ENCODE data around the gene TRAM2.

The TRAM2 gene

GRCh38 chr6:52597738-52598122, 20.9 kb upstream of the TRAM2 start:
- Histone ChIP-seq H3K79me2 (ENCODE audit: insufficient read depth, low read length) (no peaks in the 10 kb centered on the region), H2AFZ (ENCODE audit: low read length) (no peak overlapping the region), H3K27ac (ENCODE audit: low read depth, low read length, poor library complexity, severe bottlenecking) (peak overlapping the region; percentile 97), H3K9ac (ENCODE audit: low read length) (peak overlapping the region; percentile 39; the same call in 1 of the 2 replicates), H3K4me1 (ENCODE audit: insufficient read depth, low read length, severe bottlenecking) (peaks cover 78% of the 10 kb centered on the region), H3K27me3 (ENCODE audit: insufficient read depth, low read length) (no peaks in the 10 kb centered on the region), H3K36me3 (ENCODE audit: insufficient read depth, low read length) (no peaks in the 10 kb centered on the region), H4K20me1 (ENCODE audit: insufficient read depth, low read length) (no peaks in the 10 kb centered on the region), H3K9me2 (ENCODE audit: low read depth, low read length) (no peaks in the 10 kb centered on the region), H3K4me2 (ENCODE audit: low read length) (peak overlapping the region; percentile 6; the same call in 1 of the 2 replicates), H3F3A (ENCODE audit: insufficient read depth, low read length) (no peaks in the 10 kb centered on the region), H3K9me3 (ENCODE audit: low read length) (no peaks in the 10 kb centered on the region), H3K4me3 (ENCODE audit: low read depth, low read length, poor library complexity, severe bottlenecking) (no peak overlapping the region)
- TF ChIP-seq CTCF (IDR thresholded peaks at IDR 0.05; ENCODE audit: low read length), result no peak
- no peak for TF ChIP-seq EZH2 (IDR thresholded peaks at IDR 0.05; ENCODE audit: borderline replicate concordance, low read length)

- H3K4me2 ChIP-seq (ENCODE audit: low read length), result peak overlapping the region; percentile 56
- TF ChIP-seq EZH2 (IDR thresholded peaks at IDR 0.05; ENCODE audit: borderline replicate concordance, low read length), result no peak
- no peak for TF ChIP-seq CTCF (IDR thresholded peaks at IDR 0.05; ENCODE audit: low read length)
- no peaks in the 10 kb centered on the region for H3K79me2 ChIP-seq (ENCODE audit: insufficient read depth, low read length)
- no peak overlapping the region for H2AFZ ChIP-seq (ENCODE audit: low read length)
- no peaks in the 10 kb centered on the region for H3K27me3 ChIP-seq (ENCODE audit: insufficient read depth, low read length)
- H4K20me1 ChIP-seq (ENCODE audit: insufficient read depth, low read length), result no peaks in the 10 kb centered on the region
- no peaks in the 10 kb centered on the region for H3K9me2 ChIP-seq (ENCODE audit: low read depth, low read length)
- peak overlapping the region; percentile 97 for H3K27ac ChIP-seq (ENCODE audit: low read depth, low read length, poor library complexity, severe bottlenecking)
- no peaks in the 10 kb centered on the region for H3K36me3 ChIP-seq (ENCODE audit: insufficient read depth, low read length)
- peaks cover 86% of the 10 kb centered on the region for H3K4me1 ChIP-seq (ENCODE audit: insufficient read depth, low read length, severe bottlenecking)
- no peaks in the 10 kb centered on the region for H3F3A ChIP-seq (ENCODE audit: insufficient read depth, low read length)
- H3K4me3 ChIP-seq (ENCODE audit: low read depth, low read length, poor library complexity, severe bottlenecking), result no peak overlapping the region
- no peaks in the 10 kb centered on the region for H3K9me3 ChIP-seq (ENCODE audit: low read length)
- peak overlapping the region; percentile 42 for H3K9ac ChIP-seq (ENCODE audit: low read length)
These were observed 19.6 kb upstream of the TRAM2 start for GRCh38 chr6:52596371-52597028.

- H3K36me3 ChIP-seq (ENCODE audit: insufficient read depth, low read length), result no peaks in the 10 kb centered on the region
- H3K4me3 ChIP-seq (ENCODE audit: low read depth, low read length, poor library complexity, severe bottlenecking), result peak overlapping the region; percentile 34
- H3K27me3 ChIP-seq (ENCODE audit: insufficient read depth, low read length), result no peaks in the 10 kb centered on the region
- no peak overlapping the region for H2AFZ ChIP-seq (ENCODE audit: low read length)
- peak overlapping the region; percentile 61 for H3K9ac ChIP-seq (ENCODE audit: low read length)
- H3K4me2 ChIP-seq (ENCODE audit: low read length), result peak overlapping the region; percentile 56
- peak overlapping the region; percentile 97 for H3K27ac ChIP-seq (ENCODE audit: low read depth, low read length, poor library complexity, severe bottlenecking)
- no peaks in the 10 kb centered on the region for H3K79me2 ChIP-seq (ENCODE audit: insufficient read depth, low read length)
- peaks cover 90% of the 10 kb centered on the region for H3K4me1 ChIP-seq (ENCODE audit: insufficient read depth, low read length, severe bottlenecking)
- no peak for TF ChIP-seq EZH2 (IDR thresholded peaks at IDR 0.05; ENCODE audit: borderline replicate concordance, low read length)
- no peak; the same call in 1 of the 2 replicates for TF ChIP-seq CTCF (IDR thresholded peaks at IDR 0.05; ENCODE audit: low read length)
- H3F3A ChIP-seq (ENCODE audit: insufficient read depth, low read length), result no peaks in the 10 kb centered on the region
- H3K9me3 ChIP-seq (ENCODE audit: low read length), result no peaks in the 10 kb centered on the region
- no peaks in the 10 kb centered on the region for H3K9me2 ChIP-seq (ENCODE audit: low read depth, low read length)
- H4K20me1 ChIP-seq (ENCODE audit: insufficient read depth, low read length), result no peaks in the 10 kb centered on the region
These were observed 18.9 kb upstream of the TRAM2 start for GRCh38 chr6:52595796-52596130.

Measured in OCI-LY1 (cell line).